IPS-18a (cell line): Measurements from ENCODE around the gene RPS15.
"Not testable (repeated sequence)": the region's sequence is repeated elsewhere in the genome, so short reads cannot be mapped to it uniquely, and the experiment has no call there.

Source experiments
- H3K27ac ChIP-seq: one replicate; pipeline ENCODE4 v1.5.1; 2013; ENCODE audit warnings: low read length
- H3K27me3 ChIP-seq: one replicate; pipeline ENCODE4 v1.6.1; 2013; ENCODE audit warnings: mild to moderate bottlenecking, low read length; ENCODE audit not compliant: control insufficient read depth, insufficient read depth
- H3K36me3 ChIP-seq: one replicate; pipeline ENCODE4 v1.6.1; 2013; ENCODE audit warnings: low read depth, low read length; ENCODE audit not compliant: control insufficient read depth
- H3K4me1 ChIP-seq: one replicate; pipeline ENCODE4 v1.6.1; 2013; ENCODE audit warnings: low read depth, low read length; ENCODE audit not compliant: control insufficient read depth
- H3K4me3 ChIP-seq: one replicate; pipeline ENCODE4 v1.5.1; 2013; ENCODE audit warnings: low read length
- H3K9ac ChIP-seq: one replicate; pipeline ENCODE4 v1.6.1; 2013; ENCODE audit warnings: mild to moderate bottlenecking, low read length, moderate library complexity
- H3K9me3 ChIP-seq: one replicate; pipeline ENCODE4 v1.6.1; 2013; ENCODE audit warnings: low read depth, low read length; ENCODE audit not compliant: control insufficient read depth

RPS15 gene

GRCh38 chr19:1417145-1417544 is 21.1 kb upstream of the RPS15 start:
- H3K36me3 ChIP-seq: peaks cover 38% of the 10 kb centered on the region
- no peak overlapping the region for H3K27ac ChIP-seq
- peaks cover 11% of the 10 kb centered on the region for H3K4me1 ChIP-seq
- H3K9ac ChIP-seq: no peak overlapping the region
- H3K4me3 ChIP-seq: no peak overlapping the region
- no peaks in the 10 kb centered on the region for H3K9me3 ChIP-seq
- no peaks in the 10 kb centered on the region for H3K27me3 ChIP-seq

- H3K9me3 ChIP-seq: no peaks in the 10 kb centered on the region
- no peak overlapping the region for H3K4me3 ChIP-seq
- H3K4me1 ChIP-seq: peaks cover 11% of the 10 kb centered on the region
- no peaks in the 10 kb centered on the region for H3K27me3 ChIP-seq
- no peak overlapping the region for H3K27ac ChIP-seq
- peaks cover 46% of the 10 kb centered on the region for H3K36me3 ChIP-seq
- H3K9ac ChIP-seq: no peak overlapping the region
These were observed 20.3 kb upstream of the RPS15 start for GRCh38 chr19:1417681-1418495.

- Histone ChIP-seq H3K4me1 (peaks cover 11% of the 10 kb centered on the region), H3K4me3 (no peak overlapping the region), H3K9me3 (no peaks in the 10 kb centered on the region), H3K36me3 (peaks cover 51% of the 10 kb centered on the region), H3K27me3 (no peaks in the 10 kb centered on the region), H3K9ac (no peak overlapping the region), H3K27ac (no peak overlapping the region)
These were observed 19.8 kb upstream of the RPS15 start for GRCh38 chr19:1418496-1418775.

- Histone ChIP-seq H3K36me3 (peaks cover 56% of the 10 kb centered on the region), H3K4me1 (peaks cover 11% of the 10 kb centered on the region)
These were observed 19.1 kb upstream of the RPS15 start for GRCh38 chr19:1418951-1419738.

GRCh38 chr19:1420085-1420484 is 18.1 kb upstream of the RPS15 start:
- not testable (repeated sequence) for H3K9ac ChIP-seq, H3K4me3 ChIP-seq, H3K9me3 ChIP-seq, H3K27me3 ChIP-seq, H3K27ac ChIP-seq
- Histone ChIP-seq H3K36me3 (peaks cover 60% of the 10 kb centered on the region), H3K4me1 (peaks cover 11% of the 10 kb centered on the region)

More at GRCh38 chr19:1418951-1419738, 19.1 kb upstream of the RPS15 start:
- H3K27me3 ChIP-seq: no peaks in the 10 kb centered on the region
- H3K9ac ChIP-seq: no peak overlapping the region
- H3K9me3 ChIP-seq: no peaks in the 10 kb centered on the region
- H3K27ac ChIP-seq: no peak overlapping the region
- H3K4me3 ChIP-seq: no peak overlapping the region

- Histone ChIP-seq H3K27me3 (no peaks in the 10 kb centered on the region), H3K27ac (no peak overlapping the region), H3K4me3 (no peak overlapping the region), H3K9ac (no peak overlapping the region), H3K9me3 (no peaks in the 10 kb centered on the region), H3K36me3 (peaks cover 65% of the 10 kb centered on the region), H3K4me1 (peaks cover 9% of the 10 kb centered on the region)
These were observed 17.6 kb upstream of the RPS15 start for GRCh38 chr19:1420590-1420989.

- peaks cover 72% of the 10 kb centered on the region for H3K36me3 ChIP-seq
- H3K4me1 ChIP-seq: peaks cover 1% of the 10 kb centered on the region
- no peak overlapping the region for H3K27ac ChIP-seq
- H3K27me3 ChIP-seq: no peaks in the 10 kb centered on the region
- no peaks in the 10 kb centered on the region for H3K9me3 ChIP-seq
- no peak overlapping the region for H3K4me3 ChIP-seq
- H3K9ac ChIP-seq: no peak overlapping the region
These were observed 16.8 kb upstream of the RPS15 start for GRCh38 chr19:1421218-1421957.

GRCh38 chr19:1421958-1422305 is 16.3 kb upstream of the RPS15 start:
- Histone ChIP-seq H3K9me3 (no peaks in the 10 kb centered on the region), H3K9ac (no peak overlapping the region), H3K4me3 (no peak overlapping the region), H3K4me1 (no peaks in the 10 kb centered on the region), H3K36me3 (peaks cover 77% of the 10 kb centered on the region), H3K27ac (no peak overlapping the region), H3K27me3 (no peaks in the 10 kb centered on the region)

- Histone ChIP-seq H3K4me1 (no peaks in the 10 kb centered on the region), H3K4me3 (no peak overlapping the region), H3K27me3 (no peaks in the 10 kb centered on the region), H3K9me3 (no peaks in the 10 kb centered on the region), H3K36me3 (peaks cover 82% of the 10 kb centered on the region), H3K9ac (no peak overlapping the region), H3K27ac (no peak overlapping the region)
These were observed 15.8 kb upstream of the RPS15 start for GRCh38 chr19:1422360-1422759.

GRCh38 chr19:1422943-1423342 is 15.3 kb upstream of the RPS15 start:
- no peak overlapping the region for H3K4me3 ChIP-seq
- no peaks in the 10 kb centered on the region for H3K27me3 ChIP-seq
- peaks cover 86% of the 10 kb centered on the region for H3K36me3 ChIP-seq
- H3K4me1 ChIP-seq: no peaks in the 10 kb centered on the region
- H3K9me3 ChIP-seq: no peaks in the 10 kb centered on the region
- no peak overlapping the region for H3K27ac ChIP-seq
- no peak overlapping the region for H3K9ac ChIP-seq

GRCh38 chr19:1423436-1424191 is 14.6 kb upstream of the RPS15 start:
- peaks cover 87% of the 10 kb centered on the region for H3K36me3 ChIP-seq
- H3K4me3 ChIP-seq: no peak overlapping the region
- no peaks in the 10 kb centered on the region for H3K27me3 ChIP-seq
- H3K4me1 ChIP-seq: no peaks in the 10 kb centered on the region
- no peaks in the 10 kb centered on the region for H3K9me3 ChIP-seq
- H3K27ac ChIP-seq: no peak overlapping the region
- H3K9ac ChIP-seq: no peak overlapping the region
